ENCODE data around the gene ARSD.

ARSD gene

GRCh38 chrX:2879670-2880069 lies 49.5 kb downstream of the ARSD start:
- no peak overlapping the region for H3K27ac ChIP-seq (ENCODE audit: low read depth in 2 of 2, low read length in 2 of 2)
- H3K4me1 ChIP-seq (ENCODE audit: control insufficient read depth in 2 of 2, insufficient read depth in 2 of 2, low read length in 2 of 2): no peaks in the 10 kb centered on the region
- H3K9me3 ChIP-seq (ENCODE audit: control insufficient read depth in 2 of 2, low read length in 2 of 2): no peaks in the 10 kb centered on the region
- H3K27me3 ChIP-seq (ENCODE audit: control insufficient read depth in 2 of 2, insufficient read depth in 2 of 2, low read length in 2 of 2): no peaks in the 10 kb centered on the region
- H3K4me3 ChIP-seq (ENCODE audit: low read length in 2 of 2): no peak overlapping the region
- H3K9ac ChIP-seq (ENCODE audit: low read depth in 1 of 2, low read length in 2 of 2): no peak overlapping the region
- no peaks in the 10 kb centered on the region for H3K36me3 ChIP-seq (ENCODE audit: control insufficient read depth in 2 of 2, insufficient read depth in 2 of 2, low read length in 2 of 2)

DNA sequence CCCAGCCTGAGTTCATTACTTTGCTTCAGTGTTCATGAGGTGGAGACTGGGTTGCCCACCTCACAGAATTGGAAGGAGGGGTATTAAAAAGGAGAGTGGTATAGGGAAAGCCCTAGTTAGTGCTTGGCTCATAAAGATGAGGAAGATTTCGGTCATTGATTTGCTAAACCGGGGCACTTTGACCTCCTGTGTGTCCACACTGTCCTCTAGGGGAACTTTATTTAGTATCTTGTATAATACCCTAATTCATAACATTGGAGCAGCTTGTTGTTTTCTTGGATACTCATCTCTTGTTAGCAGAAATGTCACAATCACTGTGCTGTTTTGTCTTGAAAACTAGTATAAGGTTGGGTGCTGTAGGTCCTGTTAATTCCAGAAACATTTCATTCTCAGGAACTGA lies 50.6 kb downstream of the ARSD start:
- H3K27ac ChIP-seq (ENCODE audit: low read depth in 2 of 2, low read length in 2 of 2): no peak overlapping the region
- H3K4me3 ChIP-seq (ENCODE audit: low read length in 2 of 2): no peak overlapping the region
- no peak overlapping the region for H3K9ac ChIP-seq (ENCODE audit: low read depth in 1 of 2, low read length in 2 of 2)
- H3K27me3 ChIP-seq (ENCODE audit: control insufficient read depth in 2 of 2, insufficient read depth in 2 of 2, low read length in 2 of 2): no peaks in the 10 kb centered on the region
- no peaks in the 10 kb centered on the region for H3K4me1 ChIP-seq (ENCODE audit: control insufficient read depth in 2 of 2, insufficient read depth in 2 of 2, low read length in 2 of 2)
- H3K9me3 ChIP-seq (ENCODE audit: control insufficient read depth in 2 of 2, low read length in 2 of 2): no peaks in the 10 kb centered on the region
- no peaks in the 10 kb centered on the region for H3K36me3 ChIP-seq (ENCODE audit: control insufficient read depth in 2 of 2, insufficient read depth in 2 of 2, low read length in 2 of 2)

DNA sequence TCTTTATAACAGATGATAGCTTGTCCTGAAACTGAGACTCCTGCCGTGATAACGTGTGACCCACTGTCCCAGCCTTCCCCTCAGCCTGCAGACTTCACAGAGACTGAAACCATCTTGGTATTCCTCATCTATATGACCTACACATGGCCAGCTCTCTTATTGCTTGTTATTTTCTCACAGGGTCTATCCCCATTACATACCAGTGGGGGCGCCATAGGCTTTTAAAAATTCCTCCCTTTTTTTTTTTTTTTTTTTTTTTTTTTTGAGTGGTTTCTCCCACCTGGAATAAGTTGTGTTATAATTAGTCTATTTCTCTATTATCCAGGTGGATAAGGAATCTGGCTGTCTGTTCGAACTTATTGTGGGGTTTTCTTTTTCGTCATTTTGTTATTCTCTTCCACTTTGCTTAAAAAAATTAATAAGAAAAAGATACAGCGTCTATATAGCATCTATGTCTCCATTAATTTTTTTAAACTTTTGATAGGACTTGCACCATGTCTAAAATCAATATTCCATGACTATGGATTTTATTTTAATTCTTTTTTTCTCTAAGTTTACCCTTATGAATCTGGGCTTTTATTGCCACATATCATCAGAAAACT lies 53.2 kb downstream of the ARSD start:
- no peaks in the 10 kb centered on the region for H3K4me1 ChIP-seq (ENCODE audit: control insufficient read depth in 2 of 2, insufficient read depth in 2 of 2, low read length in 2 of 2)
- H3K36me3 ChIP-seq (ENCODE audit: control insufficient read depth in 2 of 2, insufficient read depth in 2 of 2, low read length in 2 of 2): no peaks in the 10 kb centered on the region

DNA sequence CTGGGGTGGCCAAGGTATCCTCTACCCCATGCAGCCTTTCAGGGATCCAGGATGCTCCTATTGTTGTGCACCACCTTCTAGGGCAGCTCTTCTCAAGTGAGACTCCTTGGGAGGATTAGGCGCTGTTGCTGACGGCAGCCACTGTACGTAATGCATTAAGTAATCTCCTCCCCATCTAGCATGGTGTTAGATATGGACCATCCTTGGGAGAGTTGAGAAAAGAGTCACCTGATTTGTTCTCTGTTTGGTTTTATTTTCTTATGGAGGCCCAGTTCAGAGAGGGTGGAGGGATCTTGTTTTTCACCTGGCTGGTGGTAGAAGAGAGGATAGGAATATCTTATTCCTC lies 54.0 kb downstream of the ARSD start:
- Histone ChIP-seq H3K36me3 (ENCODE audit: control insufficient read depth in 2 of 2, insufficient read depth in 2 of 2, low read length in 2 of 2) (no peaks in the 10 kb centered on the region), H3K4me1 (ENCODE audit: control insufficient read depth in 2 of 2, insufficient read depth in 2 of 2, low read length in 2 of 2) (no peaks in the 10 kb centered on the region), H3K9me3 (ENCODE audit: control insufficient read depth in 2 of 2, low read length in 2 of 2) (no peaks in the 10 kb centered on the region), H3K27me3 (ENCODE audit: control insufficient read depth in 2 of 2, insufficient read depth in 2 of 2, low read length in 2 of 2) (no peaks in the 10 kb centered on the region), H3K4me3 (ENCODE audit: low read length in 2 of 2) (no peak overlapping the region), H3K9ac (ENCODE audit: low read depth in 1 of 2, low read length in 2 of 2) (no peak overlapping the region), H3K27ac (ENCODE audit: low read depth in 2 of 2, low read length in 2 of 2) (no peak overlapping the region)

More for the DNA sequence above, 53.2 kb downstream of the ARSD start:
- no peak overlapping the region for H3K4me3 ChIP-seq (ENCODE audit: low read length in 2 of 2)
- no peaks in the 10 kb centered on the region for H3K27me3 ChIP-seq (ENCODE audit: control insufficient read depth in 2 of 2, insufficient read depth in 2 of 2, low read length in 2 of 2)
- no peak overlapping the region for H3K27ac ChIP-seq (ENCODE audit: low read depth in 2 of 2, low read length in 2 of 2)
- no peak overlapping the region for H3K9ac ChIP-seq (ENCODE audit: low read depth in 1 of 2, low read length in 2 of 2)
- no peaks in the 10 kb centered on the region for H3K9me3 ChIP-seq (ENCODE audit: control insufficient read depth in 2 of 2, low read length in 2 of 2)

DNA sequence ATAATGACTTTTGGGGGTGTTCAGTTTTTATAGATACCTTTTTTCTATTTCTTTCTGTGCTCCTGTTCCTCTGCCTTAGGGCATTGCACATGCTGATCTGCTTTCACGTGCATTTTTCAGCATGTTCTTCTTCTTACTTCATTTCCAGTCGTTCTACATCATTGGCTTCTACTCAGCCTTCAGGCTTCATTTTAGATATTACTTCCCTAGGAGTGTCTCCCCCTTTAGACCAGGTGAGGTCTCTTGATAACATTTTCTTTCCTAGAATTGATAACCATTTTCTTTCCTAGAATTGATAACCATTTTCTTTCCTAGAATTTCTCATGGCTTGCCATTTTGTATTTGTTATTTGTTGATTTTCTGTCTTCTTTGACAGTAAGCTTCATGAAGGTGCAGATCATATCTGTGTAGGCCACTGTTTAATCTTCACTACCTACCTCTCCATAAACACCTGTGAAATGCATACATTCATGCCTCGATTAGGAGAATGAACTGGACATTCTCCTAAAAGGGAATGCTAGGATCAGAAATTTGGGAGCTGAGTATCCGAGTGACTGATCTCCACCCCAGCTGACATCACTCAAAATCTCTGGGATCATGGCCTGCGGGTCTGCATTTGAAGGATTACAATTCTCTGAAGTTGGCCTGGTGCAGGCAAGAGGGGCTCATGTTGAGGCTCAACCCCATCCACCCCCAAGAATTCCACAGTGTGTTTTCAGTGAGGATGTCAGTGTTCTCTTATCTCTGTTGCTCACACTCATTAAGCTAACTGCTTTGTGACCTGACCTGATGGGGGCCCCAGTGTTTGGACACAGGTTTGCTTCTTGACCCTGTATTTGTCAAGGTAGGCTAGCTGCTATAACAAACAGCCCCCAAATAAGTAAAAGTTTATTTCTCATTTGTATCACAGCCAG lies 54.7 kb downstream of the ARSD start:
- Histone ChIP-seq H3K4me1 (ENCODE audit: control insufficient read depth in 2 of 2, insufficient read depth in 2 of 2, low read length in 2 of 2) (no peaks in the 10 kb centered on the region), H3K9me3 (ENCODE audit: control insufficient read depth in 2 of 2, low read length in 2 of 2) (no peaks in the 10 kb centered on the region), H3K27me3 (ENCODE audit: control insufficient read depth in 2 of 2, insufficient read depth in 2 of 2, low read length in 2 of 2) (no peaks in the 10 kb centered on the region), H3K9ac (ENCODE audit: low read depth in 1 of 2, low read length in 2 of 2) (no peak overlapping the region), H3K27ac (ENCODE audit: low read depth in 2 of 2, low read length in 2 of 2) (no peak overlapping the region), H3K4me3 (ENCODE audit: low read length in 2 of 2) (no peak overlapping the region), H3K36me3 (ENCODE audit: control insufficient read depth in 2 of 2, insufficient read depth in 2 of 2, low read length in 2 of 2) (no peaks in the 10 kb centered on the region)

DNA sequence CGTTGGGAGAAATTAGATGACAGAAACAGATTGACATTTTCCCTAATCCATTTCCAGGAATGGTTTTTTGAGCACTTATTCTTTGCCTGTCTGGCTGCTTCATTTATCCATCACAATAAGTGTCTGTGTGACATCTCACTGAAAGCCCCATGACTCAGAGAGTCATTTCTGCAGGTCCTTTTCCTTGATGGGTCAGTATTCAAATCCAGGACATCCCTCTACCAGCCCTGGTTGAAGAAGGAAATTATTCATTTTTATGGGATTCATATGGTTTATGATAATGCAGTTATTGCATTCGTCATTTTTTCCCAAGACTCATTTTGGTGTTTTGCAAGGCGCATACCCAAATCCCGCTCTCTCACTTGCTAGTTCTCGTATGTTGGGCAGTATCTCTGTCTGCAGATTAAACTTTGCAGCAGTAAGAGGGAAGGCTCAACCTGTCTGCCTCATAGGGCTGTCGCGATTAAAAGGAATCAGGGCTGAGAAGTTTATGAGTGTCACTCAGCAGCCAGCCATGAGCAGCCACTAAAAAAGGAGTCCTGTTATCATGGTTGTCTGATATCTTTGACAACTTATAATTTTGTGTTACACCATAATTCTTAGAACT lies 56.4 kb downstream of the ARSD start:
- H3K9ac ChIP-seq (ENCODE audit: low read depth in 1 of 2, low read length in 2 of 2): no peak overlapping the region
- H3K9me3 ChIP-seq (ENCODE audit: control insufficient read depth in 2 of 2, low read length in 2 of 2): peaks cover 0 to 2% of the 10 kb centered on the region in 2 donors
- no peaks in the 10 kb centered on the region for H3K4me1 ChIP-seq (ENCODE audit: control insufficient read depth in 2 of 2, insufficient read depth in 2 of 2, low read length in 2 of 2)
- H3K27ac ChIP-seq (ENCODE audit: low read depth in 2 of 2, low read length in 2 of 2): no peak overlapping the region
- no peak overlapping the region for H3K4me3 ChIP-seq (ENCODE audit: low read length in 2 of 2)
- no peaks in the 10 kb centered on the region for H3K27me3 ChIP-seq (ENCODE audit: control insufficient read depth in 2 of 2, insufficient read depth in 2 of 2, low read length in 2 of 2)
- H3K36me3 ChIP-seq (ENCODE audit: control insufficient read depth in 2 of 2, insufficient read depth in 2 of 2, low read length in 2 of 2): no peaks in the 10 kb centered on the region

DNA sequence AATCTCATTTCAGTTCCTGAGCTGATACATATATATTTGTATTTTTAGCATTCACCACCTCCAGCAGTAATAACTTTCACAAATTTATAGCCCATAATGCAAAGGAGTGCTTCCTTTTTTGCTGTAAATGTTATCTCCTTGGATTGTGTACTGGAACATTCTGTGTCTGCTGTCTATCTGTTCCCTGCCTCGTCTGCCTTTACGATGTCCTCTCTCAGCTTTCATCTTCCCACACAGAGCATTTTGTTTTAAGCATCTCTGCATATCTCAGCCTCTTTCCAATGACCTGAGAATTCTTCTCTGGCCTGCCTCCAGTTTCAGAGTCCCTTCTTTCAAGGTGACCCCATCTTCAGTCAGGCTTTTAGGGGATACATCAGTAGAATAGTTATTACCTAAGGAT lies 57.3 kb downstream of the ARSD start:
- no peaks in the 10 kb centered on the region for H3K4me1 ChIP-seq (ENCODE audit: control insufficient read depth in 2 of 2, insufficient read depth in 2 of 2, low read length in 2 of 2)
- H3K36me3 ChIP-seq (ENCODE audit: control insufficient read depth in 2 of 2, insufficient read depth in 2 of 2, low read length in 2 of 2): no peaks in the 10 kb centered on the region
- H3K27ac ChIP-seq (ENCODE audit: low read depth in 2 of 2, low read length in 2 of 2): no peak overlapping the region
- H3K9me3 ChIP-seq (ENCODE audit: control insufficient read depth in 2 of 2, low read length in 2 of 2): peaks cover 0 to 2% of the 10 kb centered on the region in 2 donors
- H3K9ac ChIP-seq (ENCODE audit: low read depth in 1 of 2, low read length in 2 of 2): no peak overlapping the region
- H3K27me3 ChIP-seq (ENCODE audit: control insufficient read depth in 2 of 2, insufficient read depth in 2 of 2, low read length in 2 of 2): no peaks in the 10 kb centered on the region
- H3K4me3 ChIP-seq (ENCODE audit: low read length in 2 of 2): no peak overlapping the region

DNA sequence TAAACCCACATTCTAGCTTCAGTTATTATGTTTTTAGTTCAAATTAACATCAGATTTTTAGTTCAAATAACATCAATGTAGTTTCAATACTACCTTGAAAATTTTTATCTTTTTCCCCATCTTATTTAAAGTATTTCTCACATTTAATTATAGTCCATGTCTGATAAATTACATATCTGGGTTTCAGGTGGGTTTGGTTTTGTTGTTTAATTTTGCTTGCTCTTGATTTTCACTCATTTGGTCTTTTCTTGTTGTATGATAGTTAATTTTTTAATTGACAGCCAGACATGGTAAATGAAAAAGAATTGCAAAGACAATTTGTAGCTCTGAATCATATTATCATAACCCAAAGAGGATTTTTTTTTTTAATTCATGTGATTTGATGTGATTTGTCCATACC lies 58.5 kb downstream of the ARSD start:
- H3K4me1 ChIP-seq (ENCODE audit: control insufficient read depth in 2 of 2, insufficient read depth in 2 of 2, low read length in 2 of 2): no peaks in the 10 kb centered on the region

DNA sequence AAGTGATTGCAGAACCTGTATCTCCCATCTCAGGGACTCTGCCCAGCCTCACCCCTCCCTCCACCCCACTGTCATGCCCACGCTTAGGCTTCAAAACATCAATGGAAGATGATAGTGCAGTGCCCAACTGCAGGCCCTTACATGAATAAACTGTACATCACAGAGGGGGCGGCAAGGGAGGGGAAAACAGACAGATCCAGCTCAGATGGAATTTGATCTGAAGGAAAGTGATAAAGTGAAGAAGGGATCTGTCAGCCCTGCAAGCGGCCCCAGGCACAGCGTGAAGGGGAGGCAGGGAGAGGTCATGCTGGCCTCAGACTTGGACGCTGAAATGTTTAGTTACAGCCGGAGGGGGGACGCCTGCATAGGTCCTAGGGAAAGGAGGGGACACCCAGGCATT lies 61.9 kb downstream of the ARSD start:
- no peak overlapping the region for H3K9ac ChIP-seq (ENCODE audit: low read depth in 1 of 2, low read length in 2 of 2)
- peaks cover 0 to 2% of the 10 kb centered on the region in 2 donors for H3K9me3 ChIP-seq (ENCODE audit: control insufficient read depth in 2 of 2, low read length in 2 of 2)
- H3K27ac ChIP-seq (ENCODE audit: low read depth in 2 of 2, low read length in 2 of 2): no peak overlapping the region
- H3K36me3 ChIP-seq (ENCODE audit: control insufficient read depth in 2 of 2, insufficient read depth in 2 of 2, low read length in 2 of 2): no peaks in the 10 kb centered on the region
- H3K4me1 ChIP-seq (ENCODE audit: control insufficient read depth in 2 of 2, insufficient read depth in 2 of 2, low read length in 2 of 2): no peaks in the 10 kb centered on the region
- no peaks in the 10 kb centered on the region for H3K27me3 ChIP-seq (ENCODE audit: control insufficient read depth in 2 of 2, insufficient read depth in 2 of 2, low read length in 2 of 2)
- H3K4me3 ChIP-seq (ENCODE audit: low read length in 2 of 2): no peak overlapping the region

More for the DNA sequence above, 58.5 kb downstream of the ARSD start:
- Histone ChIP-seq H3K36me3 (ENCODE audit: control insufficient read depth in 2 of 2, insufficient read depth in 2 of 2, low read length in 2 of 2) (no peaks in the 10 kb centered on the region), H3K27ac (ENCODE audit: low read depth in 2 of 2, low read length in 2 of 2) (no peak overlapping the region), H3K27me3 (ENCODE audit: control insufficient read depth in 2 of 2, insufficient read depth in 2 of 2, low read length in 2 of 2) (no peaks in the 10 kb centered on the region), H3K9ac (ENCODE audit: low read depth in 1 of 2, low read length in 2 of 2) (no peak overlapping the region), H3K9me3 (ENCODE audit: control insufficient read depth in 2 of 2, low read length in 2 of 2) (peaks cover 0 to 2% of the 10 kb centered on the region in 2 donors), H3K4me3 (ENCODE audit: low read length in 2 of 2) (no peak overlapping the region)

DNA sequence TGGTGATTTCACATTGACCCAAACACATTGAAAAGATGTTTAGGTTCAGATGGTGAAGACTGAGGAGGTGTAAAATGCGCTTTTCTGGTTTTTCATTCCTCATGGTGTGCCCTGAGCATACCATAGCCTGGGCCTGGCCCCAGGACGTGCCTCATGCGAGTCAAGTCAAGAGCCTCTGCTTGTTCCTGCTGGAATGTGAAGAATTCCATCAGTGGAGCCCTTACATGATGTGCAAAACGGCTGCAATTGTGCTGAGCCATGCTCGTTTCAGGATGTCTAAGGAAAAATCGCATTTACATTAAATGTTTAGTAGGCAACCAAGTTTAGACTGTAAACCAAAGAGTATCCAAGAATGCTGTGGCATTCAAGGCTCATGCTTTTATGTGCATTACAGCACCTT lies 65.5 kb downstream of the ARSD start:
- no peak overlapping the region for H3K4me3 ChIP-seq (ENCODE audit: low read length in 2 of 2)
- no peak overlapping the region for H3K27ac ChIP-seq (ENCODE audit: low read depth in 2 of 2, low read length in 2 of 2)
- no peak overlapping the region for H3K9ac ChIP-seq (ENCODE audit: low read depth in 1 of 2, low read length in 2 of 2)
- H3K9me3 ChIP-seq (ENCODE audit: control insufficient read depth in 2 of 2, low read length in 2 of 2): no peaks in the 10 kb centered on the region
- H3K36me3 ChIP-seq (ENCODE audit: control insufficient read depth in 2 of 2, insufficient read depth in 2 of 2, low read length in 2 of 2): no peaks in the 10 kb centered on the region
- no peaks in the 10 kb centered on the region for H3K27me3 ChIP-seq (ENCODE audit: control insufficient read depth in 2 of 2, insufficient read depth in 2 of 2, low read length in 2 of 2)
- no peaks in the 10 kb centered on the region for H3K4me1 ChIP-seq (ENCODE audit: control insufficient read depth in 2 of 2, insufficient read depth in 2 of 2, low read length in 2 of 2)
